Measurements from ENCODE around the gene TSNAXIP1. TPM values are rescaled to one million over a fixed set of nuclear protein-coding genes. Genes with fewer than 3 reads are reported as not detected.

Gene TSNAXIP1
- total and polyA plus RNA-seq, 4 donors, result 0.09 to 1.5 (median 0.69) TPM

DNA sequence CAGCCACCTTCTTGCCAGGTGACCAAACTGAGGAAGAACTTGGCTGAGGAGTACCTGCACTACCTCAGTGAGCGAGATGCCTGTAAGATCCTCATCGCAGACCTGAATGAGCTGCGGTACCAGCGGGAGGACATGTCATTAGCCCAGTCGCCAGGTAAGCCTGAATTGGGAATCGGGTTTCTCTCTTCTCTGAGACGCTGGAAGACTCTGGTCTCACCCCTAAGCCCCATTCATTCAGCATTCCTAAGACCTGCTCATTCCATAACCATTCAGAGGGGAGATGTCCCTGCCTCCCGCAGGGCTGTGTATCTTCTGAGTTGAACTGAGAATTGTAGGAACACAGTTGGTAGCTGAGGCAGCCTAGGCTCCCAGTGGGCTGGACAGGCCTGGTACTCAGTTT, 18.4 kb downstream of the TSNAXIP1 start:
- Histone ChIP-seq H3K27me3 (ENCODE audit: control insufficient read depth in 4 of 4, insufficient read depth in 4 of 4, low read length in 3 of 4) (no peaks in the 10 kb centered on the region), H3K9ac (ENCODE audit: low read depth in 1 of 2, low read length in 2 of 2) (no peak overlapping the region), H3K4me1 (ENCODE audit: control insufficient read depth in 4 of 4, insufficient read depth in 4 of 4, low read length in 3 of 4) (peaks cover 0 to 2% (median 0%) of the 10 kb centered on the region in 4 donors), H3K9me3 (ENCODE audit: control insufficient read depth in 4 of 4, low read length in 3 of 4) (no peaks in the 10 kb centered on the region), H3K36me3 (ENCODE audit: control insufficient read depth in 4 of 4, insufficient read depth in 3 of 4, low read depth in 1 of 4, low read length in 3 of 4) (peaks cover 0 to 29% (median 10%) of the 10 kb centered on the region in 4 donors), H3K27ac (ENCODE audit: low read depth in 1 of 2, low read length in 2 of 2) (no peak overlapping the region), H3K4me3 (ENCODE audit: low read depth in 1 of 3, low read length in 3 of 3) (no peak overlapping the region)
- DNase-seq (ENCODE audit: low spot score), result no peak
- TF ChIP-seq JUND (IDR thresholded peaks at IDR 0.05) (no peak), TAF1 (conservative IDR thresholded peaks at IDR 0.05) (no peak), GABPA (IDR thresholded peaks at IDR 0.05 in 1 of 2, conservative IDR thresholded peaks at IDR 0.05 in 1 of 2) (no peak), NR2F2 (IDR thresholded peaks at IDR 0.05) (no peak), YY1 (IDR thresholded peaks at IDR 0.05) (no peak), RAD21 (IDR thresholded peaks at IDR 0.05) (no peak)
- TF ChIP-seq, protein P1, sequence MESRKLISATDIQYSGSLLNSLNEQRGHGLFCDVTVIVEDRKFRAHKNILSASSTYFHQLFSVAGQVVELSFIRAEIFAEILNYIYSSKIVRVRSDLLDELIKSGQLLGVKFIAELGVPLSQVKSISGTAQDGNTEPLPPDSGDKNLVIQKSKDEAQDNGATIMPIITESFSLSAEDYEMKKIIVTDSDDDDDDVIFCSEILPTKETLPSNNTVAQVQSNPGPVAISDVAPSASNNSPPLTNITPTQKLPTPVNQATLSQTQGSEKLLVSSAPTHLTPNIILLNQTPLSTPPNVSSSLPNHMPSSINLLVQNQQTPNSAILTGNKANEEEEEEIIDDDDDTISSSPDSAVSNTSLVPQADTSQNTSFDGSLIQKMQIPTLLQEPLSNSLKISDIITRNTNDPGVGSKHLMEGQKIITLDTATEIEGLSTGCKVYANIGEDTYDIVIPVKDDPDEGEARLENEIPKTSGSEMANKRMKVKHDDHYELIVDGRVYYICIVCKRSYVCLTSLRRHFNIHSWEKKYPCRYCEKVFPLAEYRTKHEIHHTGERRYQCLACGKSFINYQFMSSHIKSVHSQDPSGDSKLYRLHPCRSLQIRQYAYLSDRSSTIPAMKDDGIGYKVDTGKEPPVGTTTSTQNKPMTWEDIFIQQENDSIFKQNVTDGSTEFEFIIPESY (IDR thresholded peaks at IDR 0.05), result no peak
- 93% methylated on average over 8 of the region's 8 CpGs for WGBS

DNA sequence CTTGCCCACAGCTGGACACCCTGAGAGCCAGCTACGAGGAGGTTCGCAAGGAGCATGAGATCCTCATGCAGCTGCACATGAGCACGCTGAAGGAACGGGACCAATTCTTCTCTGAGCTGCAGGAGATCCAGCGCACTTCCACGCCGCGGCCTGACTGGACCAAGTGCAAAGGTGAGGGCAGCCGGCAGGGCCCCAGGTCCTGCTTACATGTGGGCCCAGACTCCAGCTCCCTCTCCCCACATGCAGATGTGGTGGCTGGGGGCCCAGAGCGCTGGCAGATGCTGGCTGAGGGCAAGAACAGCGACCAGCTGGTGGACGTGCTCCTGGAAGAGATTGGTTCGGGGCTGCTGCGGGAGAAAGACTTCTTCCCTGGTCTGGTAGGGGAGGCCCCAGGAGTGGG, 19.2 kb downstream of the TSNAXIP1 start:
- no peak for TF ChIP-seq HNF4G (IDR thresholded peaks at IDR 0.05)
- no peak for TF ChIP-seq RXRA (IDR thresholded peaks at IDR 0.05)
- no peak for TF ChIP-seq RAD21 (IDR thresholded peaks at IDR 0.05)
- no peak for TF ChIP-seq NR2F2 (IDR thresholded peaks at IDR 0.05)
- TF ChIP-seq FOXA1 (IDR thresholded peaks at IDR 0.05), result no peak
- TF ChIP-seq GABPA (IDR thresholded peaks at IDR 0.05 in 1 of 2, conservative IDR thresholded peaks at IDR 0.05 in 1 of 2), result no peak
- DNase-seq (ENCODE audit: low spot score), result no peak
- WGBS, result 96% methylated on average over 14 of the region's 14 CpGs

DNA sequence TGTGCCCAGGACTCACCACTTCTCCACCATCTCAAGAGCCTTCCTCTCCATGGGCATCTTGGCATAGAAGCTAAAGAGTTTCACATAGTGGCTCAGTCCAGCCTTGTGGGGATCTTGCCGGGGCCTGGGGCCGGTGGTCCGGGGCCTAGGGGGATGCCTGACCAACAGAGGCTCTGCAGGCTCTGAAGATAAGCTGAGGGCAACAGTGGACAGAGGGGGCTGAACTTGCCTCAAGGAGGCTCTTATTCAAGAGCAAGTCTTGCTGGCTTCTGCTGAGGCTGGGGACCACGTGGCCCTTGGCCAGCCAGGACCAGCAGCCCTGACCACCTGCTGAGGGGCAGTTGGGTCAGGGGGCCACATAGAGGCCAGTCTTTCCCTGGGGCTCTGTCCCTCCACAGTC, 22.0 kb downstream of the TSNAXIP1 start:
- Histone ChIP-seq H3K4me3 (ENCODE audit: low read depth in 1 of 3, low read length in 3 of 3) (no peak overlapping the region), H3K9me3 (ENCODE audit: control insufficient read depth in 4 of 4, low read length in 3 of 4) (no peaks in the 10 kb centered on the region), H3K27ac (ENCODE audit: low read depth in 1 of 2, low read length in 2 of 2) (no peak overlapping the region), H3K27me3 (ENCODE audit: control insufficient read depth in 4 of 4, insufficient read depth in 4 of 4, low read length in 3 of 4) (no peaks in the 10 kb centered on the region), H3K9ac (ENCODE audit: low read depth in 1 of 2, low read length in 2 of 2) (no peak overlapping the region), H3K36me3 (ENCODE audit: control insufficient read depth in 4 of 4, insufficient read depth in 3 of 4, low read depth in 1 of 4, low read length in 3 of 4) (peaks cover 0 to 37% (median 19%) of the 10 kb centered on the region in 4 donors), H3K4me1 (ENCODE audit: control insufficient read depth in 4 of 4, insufficient read depth in 4 of 4, low read length in 3 of 4) (peaks cover 4 to 15% (median 8%) of the 10 kb centered on the region in 4 donors)
- TF ChIP-seq, protein P2, sequence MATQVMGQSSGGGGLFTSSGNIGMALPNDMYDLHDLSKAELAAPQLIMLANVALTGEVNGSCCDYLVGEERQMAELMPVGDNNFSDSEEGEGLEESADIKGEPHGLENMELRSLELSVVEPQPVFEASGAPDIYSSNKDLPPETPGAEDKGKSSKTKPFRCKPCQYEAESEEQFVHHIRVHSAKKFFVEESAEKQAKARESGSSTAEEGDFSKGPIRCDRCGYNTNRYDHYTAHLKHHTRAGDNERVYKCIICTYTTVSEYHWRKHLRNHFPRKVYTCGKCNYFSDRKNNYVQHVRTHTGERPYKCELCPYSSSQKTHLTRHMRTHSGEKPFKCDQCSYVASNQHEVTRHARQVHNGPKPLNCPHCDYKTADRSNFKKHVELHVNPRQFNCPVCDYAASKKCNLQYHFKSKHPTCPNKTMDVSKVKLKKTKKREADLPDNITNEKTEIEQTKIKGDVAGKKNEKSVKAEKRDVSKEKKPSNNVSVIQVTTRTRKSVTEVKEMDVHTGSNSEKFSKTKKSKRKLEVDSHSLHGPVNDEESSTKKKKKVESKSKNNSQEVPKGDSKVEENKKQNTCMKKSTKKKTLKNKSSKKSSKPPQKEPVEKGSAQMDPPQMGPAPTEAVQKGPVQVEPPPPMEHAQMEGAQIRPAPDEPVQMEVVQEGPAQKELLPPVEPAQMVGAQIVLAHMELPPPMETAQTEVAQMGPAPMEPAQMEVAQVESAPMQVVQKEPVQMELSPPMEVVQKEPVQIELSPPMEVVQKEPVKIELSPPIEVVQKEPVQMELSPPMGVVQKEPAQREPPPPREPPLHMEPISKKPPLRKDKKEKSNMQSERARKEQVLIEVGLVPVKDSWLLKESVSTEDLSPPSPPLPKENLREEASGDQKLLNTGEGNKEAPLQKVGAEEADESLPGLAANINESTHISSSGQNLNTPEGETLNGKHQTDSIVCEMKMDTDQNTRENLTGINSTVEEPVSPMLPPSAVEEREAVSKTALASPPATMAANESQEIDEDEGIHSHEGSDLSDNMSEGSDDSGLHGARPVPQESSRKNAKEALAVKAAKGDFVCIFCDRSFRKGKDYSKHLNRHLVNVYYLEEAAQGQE (IDR thresholded peaks at IDR 0.05), result no peak
- no peak for TF ChIP-seq HNF4G (IDR thresholded peaks at IDR 0.05)
- no peak for TF ChIP-seq GABPA (IDR thresholded peaks at IDR 0.05 in 1 of 2, conservative IDR thresholded peaks at IDR 0.05 in 1 of 2)
- TF ChIP-seq EGR1 (IDR thresholded peaks at IDR 0.05; ENCODE audit: low read depth in 2 of 2), result no peak
- TF ChIP-seq, protein P3, sequence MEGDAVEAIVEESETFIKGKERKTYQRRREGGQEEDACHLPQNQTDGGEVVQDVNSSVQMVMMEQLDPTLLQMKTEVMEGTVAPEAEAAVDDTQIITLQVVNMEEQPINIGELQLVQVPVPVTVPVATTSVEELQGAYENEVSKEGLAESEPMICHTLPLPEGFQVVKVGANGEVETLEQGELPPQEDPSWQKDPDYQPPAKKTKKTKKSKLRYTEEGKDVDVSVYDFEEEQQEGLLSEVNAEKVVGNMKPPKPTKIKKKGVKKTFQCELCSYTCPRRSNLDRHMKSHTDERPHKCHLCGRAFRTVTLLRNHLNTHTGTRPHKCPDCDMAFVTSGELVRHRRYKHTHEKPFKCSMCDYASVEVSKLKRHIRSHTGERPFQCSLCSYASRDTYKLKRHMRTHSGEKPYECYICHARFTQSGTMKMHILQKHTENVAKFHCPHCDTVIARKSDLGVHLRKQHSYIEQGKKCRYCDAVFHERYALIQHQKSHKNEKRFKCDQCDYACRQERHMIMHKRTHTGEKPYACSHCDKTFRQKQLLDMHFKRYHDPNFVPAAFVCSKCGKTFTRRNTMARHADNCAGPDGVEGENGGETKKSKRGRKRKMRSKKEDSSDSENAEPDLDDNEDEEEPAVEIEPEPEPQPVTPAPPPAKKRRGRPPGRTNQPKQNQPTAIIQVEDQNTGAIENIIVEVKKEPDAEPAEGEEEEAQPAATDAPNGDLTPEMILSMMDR (IDR thresholded peaks at IDR 0.05; ENCODE audit: low read depth, low read length, missing input control), result no peak
- TF ChIP-seq, protein P4, sequence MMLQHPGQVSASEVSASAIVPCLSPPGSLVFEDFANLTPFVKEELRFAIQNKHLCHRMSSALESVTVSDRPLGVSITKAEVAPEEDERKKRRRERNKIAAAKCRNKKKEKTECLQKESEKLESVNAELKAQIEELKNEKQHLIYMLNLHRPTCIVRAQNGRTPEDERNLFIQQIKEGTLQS (IDR thresholded peaks at IDR 0.05), result no peak
- no peak for TF ChIP-seq TAF1 (conservative IDR thresholded peaks at IDR 0.05)
- TF ChIP-seq FOXA1 (IDR thresholded peaks at IDR 0.05), result no peak
- no peak for TF ChIP-seq HNF4A (conservative IDR thresholded peaks at IDR 0.05)
- no peak for TF ChIP-seq NR2F2 (IDR thresholded peaks at IDR 0.05)
- TF ChIP-seq, protein P5, sequence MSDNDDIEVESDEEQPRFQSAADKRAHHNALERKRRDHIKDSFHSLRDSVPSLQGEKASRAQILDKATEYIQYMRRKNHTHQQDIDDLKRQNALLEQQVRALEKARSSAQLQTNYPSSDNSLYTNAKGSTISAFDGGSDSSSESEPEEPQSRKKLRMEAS (IDR thresholded peaks at IDR 0.05), result no peak
- TF ChIP-seq JUND (IDR thresholded peaks at IDR 0.05), result no peak
- TF ChIP-seq, protein P1 (IDR thresholded peaks at IDR 0.05), result no peak
- no peak for TF ChIP-seq RAD21 (IDR thresholded peaks at IDR 0.05)
- no peak for TF ChIP-seq SP1 (IDR thresholded peaks at IDR 0.05)
- WGBS, result 99% methylated on average over 4 of the region's 4 CpGs
- no peak for DNase-seq (ENCODE audit: low spot score)

More for the DNA sequence above, 19.2 kb downstream of the TSNAXIP1 start:
- Histone ChIP-seq H3K9ac (ENCODE audit: low read depth in 1 of 2, low read length in 2 of 2) (no peak overlapping the region), H3K27me3 (ENCODE audit: control insufficient read depth in 4 of 4, insufficient read depth in 4 of 4, low read length in 3 of 4) (no peaks in the 10 kb centered on the region), H3K9me3 (ENCODE audit: control insufficient read depth in 4 of 4, low read length in 3 of 4) (no peaks in the 10 kb centered on the region), H3K4me1 (ENCODE audit: control insufficient read depth in 4 of 4, insufficient read depth in 4 of 4, low read length in 3 of 4) (peaks cover 0 to 2% (median 0%) of the 10 kb centered on the region in 4 donors), H3K27ac (ENCODE audit: low read depth in 1 of 2, low read length in 2 of 2) (no peak overlapping the region), H3K4me3 (ENCODE audit: low read depth in 1 of 3, low read length in 3 of 3) (no peak overlapping the region), H3K36me3 (ENCODE audit: control insufficient read depth in 4 of 4, insufficient read depth in 3 of 4, low read depth in 1 of 4, low read length in 3 of 4) (peaks cover 0 to 33% (median 13%) of the 10 kb centered on the region in 4 donors)
